Naive thymus-derived CD8-positive, alpha-beta T cell (primary cell): Measurements from ENCODE around the gene UBE2G2. TPM values are rescaled to one million over a fixed set of nuclear protein-coding genes. Genes with fewer than 3 reads are reported as not detected.

Experiments used
- ATAC-seq, 2 donors: fragments of 150-1000 bp; cut with Tn5 transposase in 1 of 2; sonication (Bioruptor Pico), chemical (Tn5 transposase) in 1 of 2; 1 replicate in 1 of 2; 2 replicates in 1 of 2; pipeline ENCODE4 v1.10.0; 2021; ENCODE audit warnings: mild to moderate bottlenecking in 2 of 2, moderate library complexity in 2 of 2
- POLR2A ChIA-PET: fragments of 350-600 bp; sonication (Branson Sonifier 250); formaldehyde crosslinking; loops from one replicate; lab custom pipeline; 2021; ENCODE audit warnings: antibody characterized with exemption; lab: Charles Lee
- DNase-seq, 10 donors: peaks; one replicate each; pipeline versions ENCODE4 v3.0.0 to v3.0.0-alpha.2; 2020 to 2022
- H3K27ac Mint-ChIP-seq, 10 donors: one replicate each; pipeline ENCODE4 v1.8.0; 2020 to 2022; ENCODE audit warnings: mild to moderate bottlenecking in 10 of 10, mixed read lengths in 10 of 10, moderate library complexity in 4 of 10, inconsistent platforms in 1 of 10
- H3K27me3 Mint-ChIP-seq, 5 donors: one replicate each; pipeline ENCODE4 v1.8.0; 2021 to 2022; ENCODE audit warnings: mixed read lengths in 5 of 5
- H3K36me3 Mint-ChIP-seq, 3 donors: one replicate each; pipeline ENCODE4 v1.8.0; 2020 to 2022; ENCODE audit warnings: mixed read lengths in 3 of 3, mild to moderate bottlenecking in 2 of 3, inconsistent platforms in 1 of 3
- H3K4me1 Mint-ChIP-seq, 4 donors: one replicate each; pipeline ENCODE4 v1.8.0; 2021 to 2022; ENCODE audit warnings: mixed read lengths in 4 of 4
- H3K4me3 Mint-ChIP-seq, 10 donors: one replicate each; pipeline ENCODE4 v1.8.0; 2020 to 2022; ENCODE audit warnings: mild to moderate bottlenecking in 10 of 10, mixed read lengths in 10 of 10, moderate library complexity in 6 of 10, inconsistent platforms in 1 of 10
- H3K9me3 Mint-ChIP-seq, 9 donors: one replicate each; pipeline ENCODE4 v1.8.0; 2020 to 2022; ENCODE audit warnings: mixed read lengths in 9 of 9, mild to moderate bottlenecking in 3 of 9, inconsistent platforms in 1 of 9, moderate library complexity in 1 of 9
- polyA plus RNA-seq, 3 donors: library from polyadenylated mRNA; unstranded; fragments of 300-500 nt; fragmentation: Illumina TruSeq; gene quantifications; one replicate each; pipeline ENCODE4 v1.2.3, GENCODE V29; 2021
- total RNA-seq, 8 experiments: library from RNA in 2 of 8; stranded (reverse) in 2 of 8; gene quantifications; one replicate each; pipeline ENCODE4 v1.2.3 and lab custom pipeline; 2021 to 2026

The UBE2G2 gene
- total and polyA plus RNA-seq, 5 experiments from 2014 or later: 56.2 to 186 (median 72.8) TPM

GRCh38 chr21:44764319-44765230 lies 37.0 kb downstream of the UBE2G2 start:
- POLR2A ChIA-PET: interaction anchor here (1.2 to 1.4 kb wide), 3 partner anchors 25 to 426 kb away, joined by 3 read pairs; partner anchors contain the start of gene CFAP410
- peak overlapping the region; percentile 96 to 100 (median 98) for H3K27ac Mint-ChIP-seq
- peaks cover 15 to 33% (median 25%) of the 10 kb centered on the region in 4 donors for H3K4me1 Mint-ChIP-seq
- H3K27me3 Mint-ChIP-seq: no peaks in the 10 kb centered on the region
- peaks cover 0 to 12% (median 4%) of the 10 kb centered on the region in 3 donors for H3K36me3 Mint-ChIP-seq
- ATAC-seq (peak; percentile 13 to 26), DNase-seq (no peak)
- H3K4me3 Mint-ChIP-seq: peak overlapping the region in 3 of 10 donors; percentile 66 to 79 (median 76)
- H3K9me3 Mint-ChIP-seq: no peaks in the 10 kb centered on the region

DNA sequence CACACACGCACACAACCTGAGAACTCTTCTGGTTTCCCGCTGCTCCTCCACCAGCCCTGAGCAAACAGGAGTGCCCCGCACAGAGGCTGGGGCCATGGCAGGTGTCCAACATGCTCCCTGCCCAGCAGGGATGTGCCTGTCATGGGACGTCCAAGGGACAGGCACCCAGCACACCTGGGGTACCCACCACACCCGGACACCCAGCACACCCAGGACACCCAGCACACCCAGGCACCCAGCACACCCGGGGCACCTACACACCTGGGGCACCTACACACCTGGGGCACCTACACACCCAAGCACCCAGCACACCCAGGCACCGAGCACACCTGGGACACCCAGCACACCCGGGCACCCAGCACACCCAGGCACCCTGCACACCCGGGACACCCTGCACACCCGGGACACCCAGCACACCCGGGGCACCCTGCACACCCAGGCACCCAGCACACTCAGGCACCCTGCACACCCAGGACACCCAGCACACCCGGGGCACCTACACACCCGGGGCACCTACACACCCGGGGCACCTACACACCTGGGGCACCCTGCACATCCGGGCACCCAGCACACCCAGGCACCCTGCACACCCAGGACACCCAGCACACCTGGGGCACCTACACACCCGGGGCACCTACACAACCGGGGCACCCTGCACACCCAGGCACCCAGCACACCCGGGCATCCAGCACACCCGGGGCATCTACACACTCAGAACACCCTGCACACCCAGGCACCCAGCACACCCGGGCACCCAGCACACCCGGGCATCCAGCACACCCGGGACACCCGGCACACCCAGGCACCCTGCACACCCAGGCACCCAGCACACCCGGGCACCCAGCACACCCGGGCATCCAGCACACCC lies 37.9 kb downstream of the UBE2G2 start:
- Mint-ChIP-seq H3K27ac (peak overlapping the region in 3 of 10 donors; percentile 48 to 82 (median 73)), H3K4me3 (no peak overlapping the region), H3K36me3 (peaks cover 0 to 5% (median 0%) of the 10 kb centered on the region in 3 donors), H3K27me3 (no peaks in the 10 kb centered on the region), H3K4me1 (peaks cover 15 to 33% (median 25%) of the 10 kb centered on the region in 4 donors), H3K9me3 (no peaks in the 10 kb centered on the region)
- ATAC-seq (no peak), DNase-seq (no peak)
- POLR2A ChIA-PET: no interaction called here

GRCh38 chr21:44763050-44763378 lies 38.6 kb downstream of the UBE2G2 start:
- Mint-ChIP-seq H3K4me1 (peaks cover 15 to 33% (median 25%) of the 10 kb centered on the region in 4 donors), H3K36me3 (no peaks in the 10 kb centered on the region), H3K4me3 (no peak overlapping the region), H3K27me3 (no peaks in the 10 kb centered on the region), H3K9me3 (no peaks in the 10 kb centered on the region), H3K27ac (peak overlapping the region in 4 of 10 donors; percentile 27 to 82 (median 51))
- POLR2A ChIA-PET: no interaction called here
- ATAC-seq: no peak
- DNase-seq: no peak

DNA sequence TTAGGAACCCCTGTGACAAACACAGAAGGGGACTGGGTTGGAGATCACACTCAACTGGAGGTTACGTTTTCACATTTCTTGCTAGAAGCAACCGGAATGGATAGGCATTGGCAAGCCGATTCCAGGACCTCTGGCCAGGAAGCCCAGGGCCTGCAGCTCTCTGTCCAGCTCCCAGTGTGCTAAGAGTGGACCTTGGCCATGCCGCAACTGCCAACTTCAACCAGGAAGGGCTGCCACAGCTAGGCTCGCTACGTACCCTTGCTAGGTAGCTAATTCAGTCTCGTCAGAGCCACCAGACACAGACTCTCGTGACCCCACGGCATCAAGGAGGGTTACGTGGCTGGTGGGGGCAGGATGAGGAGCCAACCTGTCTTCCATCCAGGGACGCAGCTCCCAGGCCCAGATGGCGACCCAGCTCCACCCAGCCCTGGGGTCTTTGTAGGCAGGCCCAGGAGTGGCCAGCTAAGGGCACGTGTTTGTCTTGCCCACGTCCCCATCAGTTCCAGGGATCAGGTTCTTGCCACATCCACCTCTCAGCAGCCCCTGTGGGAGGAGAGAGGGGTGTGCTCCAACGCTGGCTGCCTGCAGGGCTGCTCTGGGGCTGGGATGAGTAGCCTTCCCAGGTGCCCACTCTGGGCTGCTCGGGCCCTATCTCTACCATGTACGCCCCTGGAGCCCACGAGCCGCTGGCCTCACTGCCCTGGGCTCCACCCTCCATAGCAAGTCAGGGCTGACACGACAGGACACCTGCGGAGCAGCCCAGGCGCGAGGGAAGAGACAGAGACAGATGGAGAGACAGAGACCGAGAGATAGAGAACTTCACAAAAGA lies 39.2 kb downstream of the UBE2G2 start:
- POLR2A ChIA-PET: no interaction called here
- no peak for DNase-seq
- Mint-ChIP-seq H3K27ac (peak overlapping the region in 2 of 10 donors; percentile 27 to 29), H3K36me3 (no peaks in the 10 kb centered on the region), H3K4me1 (peaks cover 15 to 33% (median 25%) of the 10 kb centered on the region in 4 donors), H3K27me3 (no peaks in the 10 kb centered on the region), H3K4me3 (no peak overlapping the region), H3K9me3 (no peaks in the 10 kb centered on the region)
- ATAC-seq: no peak

DNA sequence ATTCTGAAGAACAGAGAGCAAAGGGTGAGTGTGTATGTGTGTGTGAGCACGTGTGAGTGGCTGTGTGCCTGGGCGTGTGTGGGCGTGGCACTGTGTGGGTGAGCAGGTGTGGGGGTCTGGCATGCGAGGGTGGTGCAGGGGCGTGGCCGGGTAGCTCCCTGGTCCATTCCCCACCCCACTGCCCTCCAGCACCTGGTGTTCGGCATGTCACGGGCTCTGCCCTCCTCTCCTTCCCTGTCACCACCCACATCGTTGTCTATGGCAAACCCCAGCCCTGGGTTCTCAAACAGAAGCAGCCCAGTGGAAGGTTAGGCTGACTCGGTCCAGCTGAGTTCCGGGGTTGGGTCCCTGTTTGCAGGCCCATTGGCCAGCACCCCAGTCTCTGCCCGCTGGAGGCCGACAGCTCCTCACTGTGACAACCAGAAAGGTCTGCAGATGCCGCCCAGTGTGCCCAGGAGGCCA lies 39.8 kb downstream of the UBE2G2 start:
- DNase-seq (no peak), ATAC-seq (no peak)
- Mint-ChIP-seq H3K4me3 (no peak overlapping the region), H3K4me1 (peaks cover 12 to 28% (median 22%) of the 10 kb centered on the region in 4 donors), H3K27ac (peak overlapping the region in 5 of 10 donors; percentile 56 to 88 (median 84)), H3K27me3 (no peaks in the 10 kb centered on the region), H3K36me3 (no peaks in the 10 kb centered on the region), H3K9me3 (no peaks in the 10 kb centered on the region)
- POLR2A ChIA-PET: no interaction called here

- no peaks in the 10 kb centered on the region for H3K27me3 Mint-ChIP-seq
- no peaks in the 10 kb centered on the region for H3K9me3 Mint-ChIP-seq
- no peaks in the 10 kb centered on the region for H3K36me3 Mint-ChIP-seq
- POLR2A ChIA-PET: no interaction called here
- peak overlapping the region in 1 of 10 donors; percentile 8 for H3K4me3 Mint-ChIP-seq
- peak overlapping the region in 7 of 10 donors; percentile 56 to 88 (median 79) for H3K27ac Mint-ChIP-seq
- ATAC-seq (no peak), DNase-seq (peak in 2 of 10 donors; percentile 15 to 17)
- peaks cover 12 to 23% (median 16%) of the 10 kb centered on the region in 4 donors for H3K4me1 Mint-ChIP-seq
Observed at GRCh38 chr21:44761011-44761729, 40.5 kb downstream of the UBE2G2 start.

GRCh38 chr21:44760376-44760775 lies 41.2 kb downstream of the UBE2G2 start:
- H3K4me3 Mint-ChIP-seq: no peak overlapping the region

DNA sequence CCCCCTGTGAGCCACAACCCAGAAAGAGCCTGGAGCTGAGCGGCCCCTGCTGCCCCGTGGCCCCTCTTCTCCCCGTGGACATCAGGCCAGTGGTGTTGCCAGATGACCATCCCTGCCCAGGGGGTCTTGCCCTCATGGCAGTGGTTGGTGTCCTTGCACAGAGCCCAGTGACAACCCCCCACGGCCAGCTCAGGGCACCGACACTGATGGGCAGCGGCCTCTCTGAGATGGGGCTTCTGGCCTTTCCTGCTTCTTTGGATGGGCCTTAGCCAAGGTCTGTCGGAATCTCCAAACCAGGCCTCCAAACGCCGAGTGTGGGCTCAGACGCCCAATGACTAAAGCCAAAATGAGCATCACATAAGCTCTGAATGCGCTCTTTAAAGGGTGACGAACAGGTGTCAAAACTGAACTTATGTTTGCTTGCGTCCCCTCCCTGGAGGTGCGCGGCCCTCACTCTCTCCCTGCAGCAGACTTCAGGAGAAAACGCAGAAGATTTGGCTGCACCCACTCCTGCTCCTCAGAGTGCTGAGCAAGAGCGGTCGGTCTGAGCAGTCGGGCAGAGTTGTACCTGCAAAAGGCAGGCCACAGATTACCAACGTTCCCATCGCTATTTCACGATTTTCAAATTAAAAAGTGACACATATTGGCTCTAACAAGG lies 41.9 kb downstream of the UBE2G2 start:
- POLR2A ChIA-PET: no interaction called here
- no peaks in the 10 kb centered on the region for H3K9me3 Mint-ChIP-seq
- no peak for ATAC-seq
- H3K36me3 Mint-ChIP-seq: no peaks in the 10 kb centered on the region
- H3K4me3 Mint-ChIP-seq: no peak overlapping the region
- H3K4me1 Mint-ChIP-seq: peaks cover 2 to 9% (median 6%) of the 10 kb centered on the region in 4 donors
- no peaks in the 10 kb centered on the region for H3K27me3 Mint-ChIP-seq
- no peak overlapping the region for H3K27ac Mint-ChIP-seq
- no peak for DNase-seq

More at GRCh38 chr21:44760376-44760775, 41.2 kb downstream of the UBE2G2 start:
- DNase-seq (no peak), ATAC-seq (no peak)
- Mint-ChIP-seq H3K27ac (peak overlapping the region in 2 of 10 donors; percentile 11 to 27), H3K9me3 (no peaks in the 10 kb centered on the region), H3K36me3 (no peaks in the 10 kb centered on the region), H3K4me1 (peaks cover 6 to 15% (median 9%) of the 10 kb centered on the region in 4 donors), H3K27me3 (no peaks in the 10 kb centered on the region)
- POLR2A ChIA-PET: no interaction called here

- ATAC-seq: no peak
- no peak for DNase-seq
- Mint-ChIP-seq H3K9me3 (no peaks in the 10 kb centered on the region), H3K4me1 (peaks cover 2 to 7% (median 5%) of the 10 kb centered on the region in 4 donors), H3K27me3 (no peaks in the 10 kb centered on the region), H3K27ac (no peak overlapping the region), H3K4me3 (no peak overlapping the region), H3K36me3 (no peaks in the 10 kb centered on the region)
- POLR2A ChIA-PET: no interaction called here
Observed at GRCh38 chr21:44758781-44759627, 42.6 kb downstream of the UBE2G2 start.

DNA sequence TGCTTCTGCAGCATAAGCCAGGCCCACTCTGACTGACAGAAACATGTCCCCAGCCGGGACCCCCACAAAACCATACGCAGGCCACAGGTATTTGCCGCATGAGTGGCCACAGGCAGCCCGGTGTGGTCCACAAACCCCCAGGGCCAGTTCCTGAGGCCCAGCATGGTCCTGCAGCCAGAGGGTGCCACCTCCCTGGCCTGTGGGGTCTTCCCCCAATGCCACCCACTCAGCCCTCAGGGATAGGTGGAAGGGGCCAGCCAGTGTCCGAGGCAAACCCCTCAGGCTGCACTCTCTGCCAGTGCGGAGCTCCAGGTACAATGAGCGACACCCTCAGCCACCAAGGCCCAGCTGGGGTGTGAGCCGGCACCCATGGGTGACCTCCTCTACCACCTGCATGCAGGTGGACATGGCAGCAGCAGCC lies 43.5 kb downstream of the UBE2G2 start:
- DNase-seq (no peak), ATAC-seq (no peak)
- Mint-ChIP-seq H3K27me3 (no peaks in the 10 kb centered on the region), H3K4me3 (no peak overlapping the region), H3K4me1 (peaks cover 2 to 7% (median 5%) of the 10 kb centered on the region in 4 donors), H3K9me3 (no peaks in the 10 kb centered on the region), H3K36me3 (no peaks in the 10 kb centered on the region), H3K27ac (no peak overlapping the region)
- POLR2A ChIA-PET: no interaction called here
